Testis (tissue), 3 donors: ENCODE measurements around the gene ACOT9. TPM values are rescaled to one million over a fixed set of nuclear protein-coding genes. Genes with fewer than 3 reads are reported as not detected.

Source experiments
- DNase-seq: peaks from one replicate; pipeline ENCODE4 v3.0.0-alpha.2; 2019
- H3K27ac ChIP-seq, 2 donors: fragments of 200-600 bp; sonication (generic); one replicate each; pipeline ENCODE4 v1.5.1; 2019
- H3K27me3 ChIP-seq: fragments of 200-600 bp; sonication (generic); one replicate; pipeline ENCODE4 v1.5.1; 2019
- H3K36me3 ChIP-seq: fragments of 200-600 bp; sonication (generic); one replicate; pipeline ENCODE4 v1.5.1; 2017; ENCODE audit warnings: low read depth; ENCODE audit errors: missing control alignments
- H3K4me1 ChIP-seq: fragments of 200-600 bp; sonication (generic); one replicate; pipeline ENCODE4 v1.5.1; 2019
- H3K4me3 ChIP-seq, 2 donors: fragments of 200-600 bp; sonication (generic); one replicate each; pipeline ENCODE4 v1.5.1; 2017 to 2019
- H3K9me3 ChIP-seq: fragments of 200-600 bp; sonication (generic); one replicate; pipeline ENCODE4 v1.5.1; 2017
- POLR2A ChIP-seq: fragments of 450-650 bp; IDR thresholded peaks from one replicate; pipeline ENCODE4 v1.6.1; 2017; ENCODE audit warnings: antibody characterized with exemption, mild to moderate bottlenecking, moderate library complexity
- WGBS, 2 donors: methylation state at CpG; one replicate each; pipeline ENCODE4 v1.1.5; 2018; 5-methylcytosine and 5-hydroxymethylcytosine counted together
- intact Hi-C: fragments of 100-400 bp; cut with DNase I; formaldehyde crosslinking; loops from one replicate; pipeline ENCODE4 v1.15.1; 2023; ENCODE audit warnings: low total_unique reads
- polyA plus RNA-seq: library from polyadenylated mRNA; stranded (reverse); fragments of 350-450 nt; fragmentation: Illumina TruSeq; extraction: RNeasy Lipid Tissue Mini Kit (QIAGEN cat#74804); gene quantifications from one replicate; pipeline ENCODE4 v1.2.3, GENCODE V29; 2014; ENCODE audit warnings: low read depth, low replicate concordance; ENCODE audit not compliant: insufficient read depth
- total RNA-seq, 2 donors: library from RNA; depleted of rRNA; stranded (reverse); fragments of >200 nt; gene quantifications; one replicate each; pipeline ENCODE4 v1.2.3, GENCODE V29; 2016
- TF ChIP-seq, protein P1 (sequence below), 3 experiments: fragments of 450-650 bp in 2 of 3; fragments of 200-600 bp in 1 of 3; sonication (generic) in 1 of 3; IDR thresholded peaks; one replicate each; pipeline ENCODE4 v1.5.1; 2016 to 2019; ENCODE audit warnings: antibody characterized with exemption in 3 of 3, mild to moderate bottlenecking in 2 of 3, moderate library complexity in 1 of 3

The ACOT9 gene
- total and polyA plus RNA-seq, 3 donors from 2014 or later, result 22.0 to 29.4 (median 27.1) TPM

GRCh38 chrX:23783589-23784469 is 40.8 kb upstream of the ACOT9 start:
- Histone ChIP-seq H3K4me3 (peak overlapping the region; percentile 65 to 80), H3K4me1 (no peaks in the 10 kb centered on the region), H3K27ac (peak overlapping the region; percentile 84 to 86), H3K36me3 (no peaks in the 10 kb centered on the region), H3K27me3 (no peaks in the 10 kb centered on the region), H3K9me3 (no peaks in the 10 kb centered on the region)
- no peak for TF ChIP-seq POLR2A
- TF ChIP-seq, protein P1, sequence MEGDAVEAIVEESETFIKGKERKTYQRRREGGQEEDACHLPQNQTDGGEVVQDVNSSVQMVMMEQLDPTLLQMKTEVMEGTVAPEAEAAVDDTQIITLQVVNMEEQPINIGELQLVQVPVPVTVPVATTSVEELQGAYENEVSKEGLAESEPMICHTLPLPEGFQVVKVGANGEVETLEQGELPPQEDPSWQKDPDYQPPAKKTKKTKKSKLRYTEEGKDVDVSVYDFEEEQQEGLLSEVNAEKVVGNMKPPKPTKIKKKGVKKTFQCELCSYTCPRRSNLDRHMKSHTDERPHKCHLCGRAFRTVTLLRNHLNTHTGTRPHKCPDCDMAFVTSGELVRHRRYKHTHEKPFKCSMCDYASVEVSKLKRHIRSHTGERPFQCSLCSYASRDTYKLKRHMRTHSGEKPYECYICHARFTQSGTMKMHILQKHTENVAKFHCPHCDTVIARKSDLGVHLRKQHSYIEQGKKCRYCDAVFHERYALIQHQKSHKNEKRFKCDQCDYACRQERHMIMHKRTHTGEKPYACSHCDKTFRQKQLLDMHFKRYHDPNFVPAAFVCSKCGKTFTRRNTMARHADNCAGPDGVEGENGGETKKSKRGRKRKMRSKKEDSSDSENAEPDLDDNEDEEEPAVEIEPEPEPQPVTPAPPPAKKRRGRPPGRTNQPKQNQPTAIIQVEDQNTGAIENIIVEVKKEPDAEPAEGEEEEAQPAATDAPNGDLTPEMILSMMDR (IDR thresholded peaks at IDR 0.05), result no peak
- 16 to 35% methylated on average over 11 to 21 of the region's 21 CpGs for WGBS, 2 donors
- DNase-seq, result no peak
- intact Hi-C loops, result loop anchor here (10.0 kb wide), 1 partner anchor 121 kb away; the partner anchor contains the start of genes APOO and CXorf58

- 0 to 1% methylated on average over 6 to 45 of the region's 58 CpGs for WGBS, 2 donors
- intact Hi-C loops, result loop anchor here (10.0 kb wide), 1 partner anchor 122 kb away; the partner anchor contains the start of genes APOO and CXorf58
Observed at GRCh38 chrX:23782863-23783588, 40.0 kb upstream of the ACOT9 start, which contains the start of gene SAT1. SAT1 (plus strand) TSS chrX:23783173; CDS start chrX:23783352, 179 bp downstream.

GRCh38 chrX:23782455-23782854 is 39.4 kb upstream of the ACOT9 start:
- no peak for TF ChIP-seq POLR2A
- TF ChIP-seq, protein P1 (IDR thresholded peaks at IDR 0.05), result no peak
- no peaks in the 10 kb centered on the region for H3K4me1 ChIP-seq
- DNase-seq, result no peak
- H3K27ac ChIP-seq, result no peak overlapping the region
- H3K36me3 ChIP-seq, result no peaks in the 10 kb centered on the region
- 24 to 38% methylated on average over 6 of the region's 6 CpGs for WGBS, 2 donors
- intact Hi-C loops, result loop anchor here (10.0 kb wide), 1 partner anchor 122 kb away; the partner anchor contains the start of genes APOO and CXorf58
- H3K9me3 ChIP-seq, result no peaks in the 10 kb centered on the region
- no peaks in the 10 kb centered on the region for H3K27me3 ChIP-seq
- no peak overlapping the region for H3K4me3 ChIP-seq

More at GRCh38 chrX:23782863-23783588, 40.0 kb upstream of the ACOT9 start, which contains the start of gene SAT1:
- Histone ChIP-seq H3K9me3 (no peaks in the 10 kb centered on the region), H3K4me1 (no peaks in the 10 kb centered on the region), H3K4me3 (peak within 1 kb of the TSS; percentile 65 to 80), H3K27me3 (no peaks in the 10 kb centered on the region), H3K36me3 (no peaks in the 10 kb centered on the region), H3K27ac (peak within 1 kb of the TSS; percentile 84 to 86)
- peak; percentile 95 for DNase-seq
- TF ChIP-seq POLR2A, result peak; percentile 71
- TF ChIP-seq, protein P1 (IDR thresholded peaks at IDR 0.05), result peak; percentile 67 to 91 (median 82)

DNA sequence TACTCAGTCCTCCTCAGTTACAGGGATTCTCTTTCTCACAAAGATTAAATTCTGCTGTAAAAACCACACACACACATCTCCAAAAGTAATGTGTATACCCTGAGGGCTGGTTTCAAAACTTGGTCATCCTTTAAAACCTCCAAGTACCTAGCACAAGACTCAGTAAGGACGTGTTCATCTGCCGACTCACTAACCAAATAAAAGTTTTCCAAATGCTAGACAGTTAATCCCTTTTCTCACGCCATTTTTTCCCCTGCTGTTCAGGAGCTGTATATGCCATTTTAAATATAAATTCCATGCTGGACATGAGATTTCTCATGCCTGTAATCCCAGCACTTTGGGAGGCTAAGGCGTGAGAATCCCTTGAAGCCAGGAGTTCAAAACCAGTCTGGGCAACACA is 35.9 kb upstream of the ACOT9 start:
- H3K27ac ChIP-seq, result no peak overlapping the region
- no peak for TF ChIP-seq POLR2A
- TF ChIP-seq, protein P1 (IDR thresholded peaks at IDR 0.05), result no peak
- WGBS, 2 donors, result 68 to 90% methylated on average over 4 of the region's 4 CpGs
- H3K36me3 ChIP-seq, result no peaks in the 10 kb centered on the region
- intact Hi-C loops, result no loop called here
- no peak for DNase-seq
- H3K4me1 ChIP-seq, result no peaks in the 10 kb centered on the region
- H3K4me3 ChIP-seq, result no peak overlapping the region
- no peaks in the 10 kb centered on the region for H3K9me3 ChIP-seq
- H3K27me3 ChIP-seq, result no peaks in the 10 kb centered on the region
